ENCODE data around the gene ZNF385D. TPM values are rescaled to one million over a fixed set of nuclear protein-coding genes. Genes with fewer than 3 reads are reported as not detected.

Gene ZNF385D
- polyA plus RNA-seq, 1 of the 3 experiments (the other 2 are of a cell fraction), result 1.8 TPM

DNA sequence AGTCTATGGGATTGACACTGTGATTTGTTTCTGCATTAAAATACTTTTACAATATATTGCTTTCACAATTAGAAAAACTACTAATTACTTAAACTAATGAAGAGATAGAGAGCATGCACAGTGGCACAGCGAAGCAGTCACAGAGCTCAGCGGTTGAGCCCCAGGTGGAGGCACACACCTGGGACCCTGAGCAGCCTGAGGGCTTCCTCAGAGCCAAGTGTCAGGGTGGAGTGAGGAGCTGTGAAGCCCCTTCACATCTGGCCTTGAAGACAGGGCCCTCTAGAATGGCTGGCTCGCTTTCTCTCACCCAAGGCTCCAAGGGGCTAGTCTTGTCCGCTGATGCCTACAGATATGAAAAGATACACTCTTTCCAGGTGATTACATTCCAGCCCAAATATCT is 287.7 kb downstream of the ZNF385D start:
- no peaks in the 10 kb centered on the region for H3K27me3 ChIP-seq (ENCODE audit: insufficient read depth)
- no peaks in the 10 kb centered on the region for H3K79me2 ChIP-seq (ENCODE audit: insufficient read depth)
- H3K36me3 ChIP-seq (replicated peaks in 1 of 2; ENCODE audit: control insufficient read depth in 1 of 2, insufficient read depth in 2 of 2, low read length in 1 of 2), result no peaks in the 10 kb centered on the region
- no peaks in the 10 kb centered on the region for H4K20me1 ChIP-seq (ENCODE audit: insufficient read depth)
- H3F3A ChIP-seq (replicated peaks; ENCODE audit: insufficient read depth), result no peaks in the 10 kb centered on the region
- TF ChIP-seq RFX5 (IDR thresholded peaks at IDR 0.05; ENCODE audit: low read length) (no peak), CHD2 (IDR thresholded peaks at IDR 0.05; ENCODE audit: low read length, partially characterized antibody) (no peak), SIN3A (IDR thresholded peaks at IDR 0.05; ENCODE audit: borderline replicate concordance, low read depth, low read length) (no peak), FOSL2 (IDR thresholded peaks at IDR 0.05; ENCODE audit: borderline replicate concordance, low read depth) (no peak), TEAD4 (IDR thresholded peaks at IDR 0.05; ENCODE audit: borderline replicate concordance, insufficient read depth) (no peak), TAF1 (IDR thresholded peaks at IDR 0.05; ENCODE audit: borderline replicate concordance, low read depth, low read length) (no peak), FOXJ3 (CRISPR knock-in tag; IDR thresholded peaks at IDR 0.05) (no peak), RCOR1 (IDR thresholded peaks at IDR 0.05; ENCODE audit: low read length) (no peak), EZH2phosphoT487 (IDR thresholded peaks at IDR 0.05; ENCODE audit: borderline replicate concordance, low read depth) (no peak), NRF1 (IDR thresholded peaks at IDR 0.05; ENCODE audit: low read depth, low read length) (no peak), SMC3 (IDR thresholded peaks at IDR 0.05; ENCODE audit: low read depth, low read length) (no peak), POLR2AphosphoS5 (IDR thresholded peaks at IDR 0.05; ENCODE audit: low read depth, low read length) (no peak), NFIC (IDR thresholded peaks at IDR 0.05; ENCODE audit: borderline replicate concordance) (no peak)
- TF ChIP-seq, protein P1, sequence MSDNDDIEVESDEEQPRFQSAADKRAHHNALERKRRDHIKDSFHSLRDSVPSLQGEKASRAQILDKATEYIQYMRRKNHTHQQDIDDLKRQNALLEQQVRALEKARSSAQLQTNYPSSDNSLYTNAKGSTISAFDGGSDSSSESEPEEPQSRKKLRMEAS (IDR thresholded peaks at IDR 0.05; ENCODE audit: low read depth), result no peak
- TF ChIP-seq, protein P2, sequence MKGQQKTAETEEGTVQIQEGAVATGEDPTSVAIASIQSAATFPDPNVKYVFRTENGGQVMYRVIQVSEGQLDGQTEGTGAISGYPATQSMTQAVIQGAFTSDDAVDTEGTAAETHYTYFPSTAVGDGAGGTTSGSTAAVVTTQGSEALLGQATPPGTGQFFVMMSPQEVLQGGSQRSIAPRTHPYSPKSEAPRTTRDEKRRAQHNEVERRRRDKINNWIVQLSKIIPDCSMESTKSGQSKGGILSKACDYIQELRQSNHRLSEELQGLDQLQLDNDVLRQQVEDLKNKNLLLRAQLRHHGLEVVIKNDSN (IDR thresholded peaks at IDR 0.05; ENCODE audit: borderline replicate concordance, low read depth), result no peak
- TF ChIP-seq, protein P3, sequence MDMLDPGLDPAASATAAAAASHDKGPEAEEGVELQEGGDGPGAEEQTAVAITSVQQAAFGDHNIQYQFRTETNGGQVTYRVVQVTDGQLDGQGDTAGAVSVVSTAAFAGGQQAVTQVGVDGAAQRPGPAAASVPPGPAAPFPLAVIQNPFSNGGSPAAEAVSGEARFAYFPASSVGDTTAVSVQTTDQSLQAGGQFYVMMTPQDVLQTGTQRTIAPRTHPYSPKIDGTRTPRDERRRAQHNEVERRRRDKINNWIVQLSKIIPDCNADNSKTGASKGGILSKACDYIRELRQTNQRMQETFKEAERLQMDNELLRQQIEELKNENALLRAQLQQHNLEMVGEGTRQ (IDR thresholded peaks at IDR 0.05; ENCODE audit: borderline replicate concordance, low read depth, low read length), result no peak
- TF ChIP-seq, protein P4, sequence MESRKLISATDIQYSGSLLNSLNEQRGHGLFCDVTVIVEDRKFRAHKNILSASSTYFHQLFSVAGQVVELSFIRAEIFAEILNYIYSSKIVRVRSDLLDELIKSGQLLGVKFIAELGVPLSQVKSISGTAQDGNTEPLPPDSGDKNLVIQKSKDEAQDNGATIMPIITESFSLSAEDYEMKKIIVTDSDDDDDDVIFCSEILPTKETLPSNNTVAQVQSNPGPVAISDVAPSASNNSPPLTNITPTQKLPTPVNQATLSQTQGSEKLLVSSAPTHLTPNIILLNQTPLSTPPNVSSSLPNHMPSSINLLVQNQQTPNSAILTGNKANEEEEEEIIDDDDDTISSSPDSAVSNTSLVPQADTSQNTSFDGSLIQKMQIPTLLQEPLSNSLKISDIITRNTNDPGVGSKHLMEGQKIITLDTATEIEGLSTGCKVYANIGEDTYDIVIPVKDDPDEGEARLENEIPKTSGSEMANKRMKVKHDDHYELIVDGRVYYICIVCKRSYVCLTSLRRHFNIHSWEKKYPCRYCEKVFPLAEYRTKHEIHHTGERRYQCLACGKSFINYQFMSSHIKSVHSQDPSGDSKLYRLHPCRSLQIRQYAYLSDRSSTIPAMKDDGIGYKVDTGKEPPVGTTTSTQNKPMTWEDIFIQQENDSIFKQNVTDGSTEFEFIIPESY (IDR thresholded peaks at IDR 0.05; ENCODE audit: borderline replicate concordance, low read depth), result no peak
- no peak overlapping the region for H2AFZ ChIP-seq (ENCODE audit: low read depth)
- no peaks in the 10 kb centered on the region for H3K4me1 ChIP-seq (ENCODE audit: control insufficient read depth in 1 of 2, insufficient read depth in 2 of 2, low read depth in 1 of 2, low read length in 1 of 2)
- no peaks in the 10 kb centered on the region for H3K9me2 ChIP-seq
- H3K9me3 ChIP-seq, result no peaks in the 10 kb centered on the region
- DNase-seq, result no peak
- WGBS (ENCODE audit: low lambda C conversion rate), result 57% methylated on average over 3 of the region's 4 CpGs
- no peak overlapping the region for H3K9ac ChIP-seq
- no peak overlapping the region for H3K27ac ChIP-seq (ENCODE audit: low read depth in 2 of 2, low read length in 1 of 2)
- no peak overlapping the region for H3K4me2 ChIP-seq
- no peak overlapping the region for H3K4me3 ChIP-seq (ENCODE audit: low read depth in 2 of 2, low read length in 1 of 2)
- CTCF ChIA-PET, result interaction anchor here (1.6 kb wide), 1 partner anchor 13 kb away, joined by 3 read pairs; no protein-coding TSS in a partner anchor
- POLR2A ChIA-PET, result no interaction called here

Data from SK-N-SH (cell line).